ENCODE results near the gene ZNF277.

Gene ZNF277

GRCh38 chr7:112185005-112185834 is 21.3 kb upstream of the ZNF277 start:
- no peak for DNase-seq

DNA sequence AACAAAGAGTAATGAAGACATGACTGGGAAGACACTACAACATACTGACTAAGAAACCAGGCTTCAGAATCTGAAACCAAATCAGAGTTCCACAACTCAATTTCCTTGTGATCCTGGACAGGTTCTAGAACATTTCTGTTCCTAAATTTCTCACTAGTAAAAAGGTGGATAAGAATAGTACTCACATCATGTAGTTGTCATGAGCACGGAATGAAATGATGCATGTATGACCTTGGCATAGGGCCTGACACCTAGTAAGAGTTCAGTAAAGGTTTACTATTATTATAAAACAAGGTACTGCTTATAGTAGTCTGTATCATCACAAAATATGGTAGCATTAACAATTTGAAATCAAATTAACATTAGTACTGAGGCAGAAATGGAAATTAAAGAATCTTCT is 20.2 kb upstream of the ZNF277 start:
- no peak for DNase-seq

DNA sequence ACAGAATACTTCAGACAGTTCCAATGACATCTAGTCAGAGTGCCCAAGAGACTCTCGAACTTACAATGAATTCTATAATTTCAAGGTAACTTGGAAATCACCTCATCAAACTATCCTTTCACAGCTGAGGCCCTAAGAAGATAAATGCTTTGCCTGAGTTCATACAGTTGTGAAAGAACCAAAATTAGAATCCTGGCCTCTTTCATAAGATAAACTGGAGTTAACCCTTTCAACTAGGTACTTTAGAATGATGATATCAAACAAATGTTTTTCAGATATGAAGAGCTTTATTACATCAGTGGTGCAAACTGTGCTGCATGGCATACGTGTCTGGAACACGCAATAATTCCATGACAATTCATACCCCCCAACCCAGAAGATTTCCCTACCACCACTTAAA is 18.2 kb upstream of the ZNF277 start:
- DNase-seq, result no peak

DNA sequence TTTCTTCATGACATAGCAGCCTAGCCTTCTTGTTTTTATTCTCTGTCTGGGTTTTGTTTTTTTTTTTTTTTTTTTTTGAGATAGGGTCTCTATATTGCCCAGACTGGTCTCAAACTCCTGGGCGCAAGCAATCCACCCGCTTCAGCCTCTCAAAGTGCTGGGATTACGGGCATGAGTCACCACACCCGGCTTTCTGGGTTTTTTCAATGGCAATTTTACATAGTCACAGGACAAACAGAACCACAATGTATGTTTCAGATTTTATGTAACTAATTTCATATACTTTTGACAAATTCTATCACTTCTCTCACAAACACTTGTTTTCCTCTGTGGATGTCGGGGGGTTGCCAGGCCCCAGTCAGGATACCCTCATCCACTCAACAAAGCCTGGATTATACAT is 16.8 kb upstream of the ZNF277 start:
- DNase-seq, result no peak

DNA sequence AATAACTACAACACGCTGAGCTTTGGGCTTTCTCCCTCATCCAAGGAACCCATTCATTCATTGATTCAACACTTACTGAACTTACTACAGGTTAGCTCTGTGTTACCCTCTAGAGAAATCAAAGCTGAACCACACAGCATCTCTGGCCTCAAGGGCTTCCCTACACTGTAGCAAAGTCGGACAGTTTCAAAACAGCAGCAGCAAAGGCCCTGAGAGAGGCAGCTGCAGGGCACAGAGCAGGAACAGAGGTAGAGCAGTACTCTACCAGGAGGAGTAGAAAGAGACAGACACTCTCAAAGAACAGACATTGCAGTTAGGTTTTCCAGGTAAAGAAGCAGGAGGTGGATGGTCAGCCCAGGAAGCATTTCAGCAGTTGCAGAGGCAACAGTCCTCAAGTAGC is 16.4 kb upstream of the ZNF277 start:
- no peak for DNase-seq

GRCh38 chr7:112192236-112193154 is 14.0 kb upstream of the ZNF277 start:
- DNase-seq, result no peak

DNA sequence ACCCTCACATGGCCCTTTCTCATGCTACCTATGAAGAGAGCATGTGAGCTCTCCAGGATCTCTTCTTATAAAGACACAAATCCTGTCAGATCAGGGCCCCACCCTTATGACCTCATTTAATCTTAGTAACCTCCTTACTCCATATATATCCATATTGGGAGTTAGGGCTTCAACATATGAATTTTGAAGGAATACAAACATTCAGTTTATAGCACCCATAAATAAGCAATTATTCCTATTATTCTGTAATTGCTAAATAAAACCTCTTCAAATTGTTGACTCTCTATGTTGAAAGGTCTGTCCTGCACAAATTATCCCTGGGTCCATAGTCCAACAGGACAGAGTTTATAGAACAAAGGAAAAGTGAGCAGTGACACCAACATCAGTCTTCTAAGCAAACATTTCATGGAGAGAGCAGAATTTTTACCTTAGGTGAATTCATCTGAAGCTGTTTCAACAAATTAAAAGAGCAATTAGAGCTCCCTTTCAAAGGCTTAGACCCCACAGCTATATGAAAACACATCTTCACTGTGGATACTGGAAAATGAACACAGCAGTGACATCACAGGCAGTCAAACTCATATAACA is 12.5 kb upstream of the ZNF277 start:
- no peak for DNase-seq

DNA sequence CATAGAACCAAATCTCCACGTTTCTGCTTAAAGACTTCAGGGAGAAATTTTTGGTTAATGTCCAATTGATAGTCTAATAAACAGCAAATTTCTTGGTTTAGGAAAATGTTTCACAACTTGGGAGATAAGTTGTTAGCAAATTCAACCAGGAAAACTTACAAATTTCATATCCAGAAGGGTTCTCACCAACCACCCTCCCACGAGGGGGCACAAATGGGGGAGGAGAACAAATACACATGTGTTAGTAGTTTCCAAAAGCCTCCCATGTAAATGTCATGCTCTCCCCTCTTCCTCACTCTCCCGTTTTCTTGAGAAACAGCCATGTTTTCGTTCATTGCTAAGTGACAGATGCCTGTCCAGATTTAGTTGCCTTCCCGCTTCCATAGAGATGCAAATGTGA is 10.8 kb upstream of the ZNF277 start:
- DNase-seq, result no peak

DNA sequence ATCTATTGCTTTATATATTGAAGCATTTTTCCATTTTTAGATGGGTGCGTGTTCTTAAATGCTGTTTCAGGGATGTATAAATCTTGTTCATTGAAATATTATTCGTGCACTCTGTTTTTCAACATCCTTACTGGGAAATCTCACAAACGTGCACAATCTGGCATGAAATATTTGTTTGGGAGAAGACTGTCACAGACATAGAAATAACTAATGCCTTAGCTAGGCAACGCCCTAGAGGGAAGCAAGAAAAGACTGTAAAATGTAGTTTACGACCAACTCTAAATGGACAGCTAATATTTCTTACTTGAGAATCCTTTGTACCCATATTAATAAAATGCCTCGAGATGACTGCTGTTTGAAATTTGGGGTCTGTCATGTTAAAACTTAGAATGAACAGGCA is 9.2 kb upstream of the ZNF277 start:
- DNase-seq, result no peak

GRCh38 chr7:112199035-112199655 is 7.3 kb upstream of the ZNF277 start:
- no peak for DNase-seq

DNA sequence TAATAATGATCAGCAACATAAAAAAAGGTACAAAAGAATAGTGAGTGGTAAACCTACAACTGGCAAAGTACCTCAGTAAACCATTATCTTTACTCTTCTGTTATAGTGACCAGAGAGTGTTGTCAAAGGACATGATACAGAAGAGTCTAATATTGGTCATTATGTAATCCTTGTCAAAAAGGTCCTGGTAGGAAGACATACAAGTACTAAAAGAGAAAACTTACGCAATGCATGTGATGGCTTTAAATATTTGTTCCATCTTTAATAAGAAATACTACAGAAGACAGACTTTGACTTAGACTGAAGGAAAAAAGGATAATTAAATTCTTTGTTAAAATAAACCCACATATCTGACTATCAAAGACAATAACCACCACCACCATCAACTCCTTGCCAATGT is 6.8 kb upstream of the ZNF277 start:
- DNase-seq, result no peak

- DNase-seq, result no peak
Observed at GRCh38 chr7:112201411-112201810, 5.1 kb upstream of the ZNF277 start.

GRCh38 chr7:112201839-112202238 is 4.7 kb upstream of the ZNF277 start:
- DNase-seq, result no peak

DNA sequence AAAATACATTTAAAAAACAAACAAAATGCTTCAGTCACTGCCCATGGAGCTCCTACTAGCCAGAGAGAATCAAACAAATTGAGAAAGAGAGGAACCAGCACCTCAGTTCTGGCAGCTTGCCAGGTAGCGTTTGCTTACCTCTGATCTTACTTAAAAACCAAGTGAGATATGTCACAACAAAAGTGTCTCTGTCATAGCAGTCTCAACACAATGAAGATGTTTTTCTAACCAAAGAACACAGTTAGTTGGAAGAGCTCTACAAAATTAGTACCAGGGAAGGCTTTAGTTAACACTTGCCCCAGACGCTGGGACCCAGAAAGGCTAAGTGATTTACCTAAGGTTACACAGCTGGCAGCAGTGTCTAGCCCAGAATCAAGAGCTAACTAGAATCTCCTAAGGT is 3.7 kb upstream of the ZNF277 start:
- DNase-seq, result peak; percentile 1

- DNase-seq, result no peak
Observed at GRCh38 chr7:112203365-112203739, 3.1 kb upstream of the ZNF277 start.

- no peak for DNase-seq
Observed at GRCh38 chr7:112204499-112205342, 1.8 kb upstream of the ZNF277 start.

- peak; percentile 11 for DNase-seq
Observed at GRCh38 chr7:112205343-112206237, 905 bp upstream of the ZNF277 start.

DNA sequence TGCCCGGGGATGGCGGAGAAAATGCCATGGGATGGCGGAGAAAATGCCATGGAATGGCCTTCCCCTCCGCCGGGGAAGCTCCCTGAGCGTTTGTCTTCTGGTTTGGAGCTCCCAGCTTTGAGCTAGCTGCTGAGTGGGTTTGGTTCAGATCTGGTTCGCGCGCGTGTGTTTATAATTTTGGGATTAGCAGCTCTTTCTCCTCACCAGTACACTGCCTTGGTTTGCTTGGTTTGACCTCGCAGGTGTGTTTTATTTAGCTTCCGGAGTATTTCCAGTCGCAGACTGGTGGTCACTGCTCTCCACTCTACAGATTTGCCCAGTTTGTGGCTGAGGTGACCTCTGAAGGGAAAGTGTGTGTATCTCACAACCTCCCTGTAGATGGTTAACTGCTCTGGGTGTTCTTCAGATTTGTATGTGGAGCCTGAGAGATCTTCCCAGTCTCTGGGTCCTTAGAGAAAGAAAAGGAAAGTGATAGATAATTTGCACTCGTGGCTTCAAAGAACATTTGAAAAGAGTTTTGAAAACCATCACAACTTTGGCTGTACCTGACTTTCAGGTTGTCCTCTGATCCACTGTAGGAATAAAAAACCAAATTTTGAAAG is 597 bp downstream of the ZNF277 start:
- DNase-seq, result no peak

GRCh38 chr7:112207765-112208164 is 1.3 kb downstream of the ZNF277 start:
- no peak for DNase-seq

DNA sequence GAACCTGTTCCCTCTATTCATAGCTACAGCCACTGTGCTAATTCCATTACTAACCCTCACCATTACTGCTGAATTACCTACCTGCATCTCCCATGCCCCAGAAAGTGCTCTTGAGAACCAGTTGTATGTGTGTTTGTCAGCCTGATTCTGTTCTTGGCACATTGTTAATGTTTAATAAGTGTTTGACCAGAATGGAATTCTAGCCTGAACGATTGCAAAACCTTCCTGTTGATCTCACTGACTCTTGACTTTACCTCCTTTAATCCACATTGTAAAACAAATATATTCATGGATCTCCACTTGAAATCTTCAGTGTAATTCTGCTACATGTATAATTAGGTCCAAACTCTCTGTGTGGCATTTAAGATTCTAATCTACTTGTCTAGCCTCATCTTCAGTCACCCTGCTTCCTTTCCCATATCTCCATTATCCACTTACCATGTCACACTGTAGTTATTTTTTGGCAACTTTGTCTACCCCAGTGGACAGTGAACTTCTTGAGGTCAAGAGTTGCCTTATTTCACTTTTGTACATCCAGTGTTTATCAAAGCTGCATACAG is 4.9 kb downstream of the ZNF277 start:
- no peak for DNase-seq

All from CD4-positive, alpha-beta T cell treated with Interferon gamma for 1 hour (primary cell).